ENCODE measurements around the gene FGF11.

The FGF11 gene

DNA sequence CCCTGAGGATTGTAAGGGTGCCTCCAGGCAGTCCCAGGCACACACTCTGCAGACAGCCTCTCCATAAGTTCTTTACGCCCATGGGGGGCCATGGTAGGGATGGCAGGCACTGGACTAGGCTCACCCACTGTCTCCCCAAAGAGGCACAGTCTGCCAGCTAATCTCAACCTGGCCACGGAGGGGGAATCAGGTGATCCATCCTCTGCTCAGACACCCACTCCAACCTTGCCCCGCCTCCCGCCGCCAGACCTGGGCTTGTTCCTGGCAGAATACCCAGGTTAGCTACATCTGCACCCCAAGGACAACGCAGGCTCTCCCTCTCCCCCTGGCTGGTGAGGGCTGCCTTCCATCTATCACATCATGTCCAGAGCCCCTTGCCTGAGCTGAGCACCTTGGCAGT is 30.4 kb upstream of the FGF11 start:
- DNase-seq: no peak

DNA sequence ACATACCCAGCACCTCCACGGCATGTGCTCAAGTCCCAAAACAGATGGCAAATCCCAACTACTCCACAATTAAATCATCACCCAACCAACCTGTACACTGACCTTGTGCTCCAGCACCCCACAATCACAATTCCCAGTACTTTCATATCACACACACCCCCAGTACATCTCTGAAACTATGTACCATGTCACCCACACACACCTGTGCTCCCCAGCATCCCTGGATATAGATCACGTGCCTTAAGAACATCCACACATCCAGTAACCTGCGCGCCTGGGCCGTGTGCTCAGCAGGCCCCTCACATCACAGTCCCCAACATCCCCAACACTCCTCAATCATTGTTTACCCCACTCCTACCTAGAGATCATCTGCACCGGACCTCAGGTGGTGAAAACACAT is 29.6 kb upstream of the FGF11 start:
- DNase-seq: no peak

DNA sequence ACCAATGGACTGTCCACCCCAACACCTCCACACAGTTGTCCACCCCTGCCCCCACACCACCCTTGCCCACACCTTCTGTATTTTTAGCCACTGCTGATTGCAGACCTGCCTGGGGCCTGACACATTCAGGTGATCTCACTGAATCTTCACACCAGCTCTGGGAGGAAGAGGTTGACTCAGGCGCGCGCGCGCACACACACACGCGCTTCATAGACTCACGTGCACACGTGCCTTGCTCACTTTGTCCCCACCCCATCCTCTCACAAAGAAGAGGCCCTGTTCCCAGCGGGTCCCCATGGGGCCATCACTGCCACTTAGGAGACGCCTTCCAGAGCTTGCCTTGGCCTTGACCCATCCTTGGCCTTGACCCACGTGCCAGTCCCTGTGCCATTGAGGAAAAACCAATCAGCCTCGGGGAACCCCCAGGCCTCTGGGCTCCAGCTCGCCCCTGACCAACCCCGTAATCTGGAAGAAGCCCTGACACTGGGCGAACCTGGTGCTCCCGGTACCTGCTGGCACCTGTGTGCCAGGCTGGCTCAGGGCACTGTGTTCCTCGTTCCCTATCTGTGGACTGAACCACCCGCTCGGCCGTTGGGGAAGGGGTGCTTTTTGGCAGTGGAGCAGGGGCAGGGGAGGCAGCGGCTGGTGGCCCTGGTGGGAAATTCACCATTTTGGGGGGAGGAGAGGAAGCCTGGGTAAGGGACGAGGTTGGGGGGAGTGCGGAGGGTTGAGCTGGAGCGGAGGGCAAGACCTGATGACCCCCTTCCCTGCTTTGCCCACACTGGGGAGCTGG is 28.5 kb upstream of the FGF11 start:
- no peak for DNase-seq

DNA sequence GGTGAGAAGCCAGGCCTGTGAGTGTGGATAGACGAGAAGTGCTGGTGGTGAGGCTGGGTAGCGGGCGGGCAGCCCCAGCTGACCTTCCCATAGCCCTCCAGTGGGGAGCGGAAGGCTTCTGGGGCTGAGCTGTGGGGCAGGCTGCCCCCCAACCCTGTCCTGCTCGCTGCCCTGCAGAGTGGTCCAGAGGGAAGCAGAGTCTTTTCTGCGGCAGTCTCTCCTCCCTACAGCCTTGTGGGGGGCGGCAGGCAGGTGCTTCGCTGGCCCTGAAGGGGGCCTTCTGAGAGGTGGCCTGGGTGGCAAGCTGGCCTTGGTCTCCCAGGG is 27.9 kb upstream of the FGF11 start:
- no peak for DNase-seq

DNA sequence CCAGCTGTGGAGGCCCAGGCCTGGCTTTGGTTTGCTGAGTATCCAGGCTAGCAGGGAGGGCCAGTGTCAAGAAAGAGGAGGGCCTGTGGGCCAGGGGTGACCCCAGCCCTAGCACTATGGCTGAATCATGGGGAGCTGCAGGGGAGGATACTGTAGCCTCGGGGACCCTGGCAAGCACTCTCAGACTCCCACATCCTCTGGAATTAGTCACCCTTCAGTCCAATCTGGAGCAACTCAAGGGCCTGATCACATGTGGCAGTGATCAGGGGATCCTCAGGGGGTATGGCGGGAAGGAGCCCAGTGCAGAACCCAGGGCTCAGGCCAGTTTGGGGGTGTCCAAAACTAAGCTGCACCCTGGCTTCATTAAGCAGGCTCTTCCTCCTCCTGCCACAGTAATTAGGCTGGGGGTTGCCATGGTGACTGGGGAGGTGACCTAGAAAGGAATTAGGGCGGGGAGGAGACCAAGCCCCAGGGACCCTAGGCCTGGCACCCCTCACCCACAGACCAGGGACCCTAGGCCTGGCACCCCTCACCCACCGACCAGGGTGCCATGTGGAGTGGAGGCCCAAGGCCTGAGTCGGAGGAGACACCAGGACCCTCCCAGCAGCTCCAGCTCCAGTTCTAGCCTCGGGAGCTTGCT is 25.8 kb upstream of the FGF11 start:
- no peak for DNase-seq

DNA sequence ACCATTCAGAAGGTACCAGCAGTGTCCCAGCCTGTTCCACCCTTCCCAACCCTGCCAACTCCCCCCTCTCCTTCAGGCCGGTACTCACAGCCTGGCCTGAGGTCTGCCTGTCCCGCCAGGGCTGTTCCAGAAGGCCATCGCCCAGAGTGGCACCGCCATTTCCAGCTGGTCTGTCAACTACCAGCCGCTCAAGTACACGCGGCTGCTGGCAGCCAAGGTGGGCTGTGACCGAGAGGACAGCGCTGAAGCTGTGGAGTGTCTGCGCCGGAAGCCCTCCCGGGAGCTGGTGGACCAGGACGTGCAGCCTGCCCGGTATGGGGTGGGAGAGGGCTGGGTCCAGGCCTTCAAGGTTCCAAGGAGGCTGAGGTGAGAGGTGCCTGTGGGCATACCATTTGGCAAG is 24.5 kb upstream of the FGF11 start:
- DNase-seq: no peak

DNA sequence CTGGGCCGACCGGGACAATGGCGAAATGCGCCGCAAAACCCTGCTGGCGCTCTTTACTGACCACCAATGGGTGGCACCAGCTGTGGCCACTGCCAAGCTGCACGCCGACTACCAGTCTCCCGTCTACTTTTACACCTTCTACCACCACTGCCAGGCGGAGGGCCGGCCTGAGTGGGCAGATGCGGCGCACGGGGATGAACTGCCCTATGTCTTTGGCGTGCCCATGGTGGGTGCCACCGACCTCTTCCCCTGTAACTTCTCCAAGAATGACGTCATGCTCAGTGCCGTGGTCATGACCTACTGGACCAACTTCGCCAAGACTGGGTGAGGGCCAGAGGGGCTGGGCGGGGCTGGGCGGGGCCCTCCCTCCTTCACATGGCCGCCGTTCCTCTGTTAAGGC is 23.5 kb upstream of the FGF11 start:
- no peak for DNase-seq

DNA sequence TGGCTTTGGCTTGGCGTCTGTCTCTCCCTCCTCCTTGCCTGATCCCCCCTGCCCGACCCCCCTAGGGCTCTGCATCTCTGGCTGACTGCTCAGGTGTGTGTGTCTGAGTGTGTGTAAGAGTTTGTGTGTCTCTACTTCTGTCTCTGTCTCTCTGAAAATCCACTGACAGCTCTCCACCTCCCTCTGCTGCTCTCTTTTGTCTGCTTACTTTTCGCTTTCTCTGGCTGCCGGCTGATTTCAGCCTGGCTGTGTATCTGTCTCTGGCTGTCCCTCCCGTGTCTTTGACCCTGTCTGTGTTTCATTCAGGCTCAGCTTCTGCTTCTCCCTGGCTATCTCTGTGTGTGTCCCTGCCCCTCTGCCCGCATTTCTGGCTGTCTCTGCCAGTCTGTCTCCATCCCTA is 23.0 kb upstream of the FGF11 start:
- no peak for DNase-seq

DNA sequence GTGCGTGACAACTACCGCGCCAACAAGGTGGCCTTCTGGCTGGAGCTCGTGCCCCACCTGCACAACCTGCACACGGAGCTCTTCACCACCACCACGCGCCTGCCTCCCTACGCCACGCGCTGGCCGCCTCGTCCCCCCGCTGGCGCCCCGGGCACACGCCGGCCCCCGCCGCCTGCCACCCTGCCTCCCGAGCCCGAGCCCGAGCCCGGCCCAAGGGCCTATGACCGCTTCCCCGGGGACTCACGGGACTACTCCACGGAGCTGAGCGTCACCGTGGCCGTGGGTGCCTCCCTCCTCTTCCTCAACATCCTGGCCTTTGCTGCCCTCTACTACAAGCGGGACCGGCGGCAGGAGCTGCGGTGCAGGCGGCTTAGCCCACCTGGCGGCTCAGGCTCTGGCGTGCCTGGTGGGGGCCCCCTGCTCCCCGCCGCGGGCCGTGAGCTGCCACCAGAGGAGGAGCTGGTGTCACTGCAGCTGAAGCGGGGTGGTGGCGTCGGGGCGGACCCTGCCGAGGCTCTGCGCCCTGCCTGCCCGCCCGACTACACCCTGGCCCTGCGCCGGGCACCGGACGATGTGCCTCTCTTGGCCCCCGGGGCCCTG is 22.2 kb upstream of the FGF11 start:
- DNase-seq: no peak

DNA sequence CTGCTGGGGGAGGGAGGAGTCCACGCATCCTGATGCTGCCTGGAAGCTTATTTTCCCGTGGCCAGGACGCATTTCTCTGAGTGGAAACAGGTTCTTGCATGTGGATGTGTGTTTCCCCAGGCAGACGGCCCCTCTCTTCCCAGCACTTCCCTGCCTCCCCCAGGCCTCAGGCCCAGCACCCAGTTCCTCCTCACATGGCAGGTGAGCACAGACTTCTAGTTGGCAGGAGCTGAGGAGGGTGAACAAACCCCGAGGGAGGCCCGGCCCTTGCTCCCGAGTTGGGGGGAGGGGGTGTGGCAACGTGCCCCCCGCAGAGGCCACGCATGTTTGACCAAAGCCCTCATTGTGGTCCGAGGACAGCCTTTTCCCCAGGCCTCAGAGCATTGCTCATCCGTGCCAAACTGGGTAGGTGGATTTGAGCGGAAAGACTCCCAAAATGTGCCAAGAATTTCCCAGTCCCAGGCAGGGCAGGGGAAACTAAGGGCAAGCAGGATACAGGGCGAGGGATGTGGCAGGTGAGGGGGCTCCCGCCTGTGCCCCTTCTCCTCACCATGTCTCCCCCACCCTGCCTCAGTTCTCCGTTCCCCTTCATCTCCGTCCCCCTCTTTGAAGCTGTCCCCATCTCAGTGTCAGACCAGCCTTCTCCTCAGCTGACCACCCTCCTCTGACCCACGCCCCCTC is 20.7 kb upstream of the FGF11 start:
- no peak for DNase-seq

DNA sequence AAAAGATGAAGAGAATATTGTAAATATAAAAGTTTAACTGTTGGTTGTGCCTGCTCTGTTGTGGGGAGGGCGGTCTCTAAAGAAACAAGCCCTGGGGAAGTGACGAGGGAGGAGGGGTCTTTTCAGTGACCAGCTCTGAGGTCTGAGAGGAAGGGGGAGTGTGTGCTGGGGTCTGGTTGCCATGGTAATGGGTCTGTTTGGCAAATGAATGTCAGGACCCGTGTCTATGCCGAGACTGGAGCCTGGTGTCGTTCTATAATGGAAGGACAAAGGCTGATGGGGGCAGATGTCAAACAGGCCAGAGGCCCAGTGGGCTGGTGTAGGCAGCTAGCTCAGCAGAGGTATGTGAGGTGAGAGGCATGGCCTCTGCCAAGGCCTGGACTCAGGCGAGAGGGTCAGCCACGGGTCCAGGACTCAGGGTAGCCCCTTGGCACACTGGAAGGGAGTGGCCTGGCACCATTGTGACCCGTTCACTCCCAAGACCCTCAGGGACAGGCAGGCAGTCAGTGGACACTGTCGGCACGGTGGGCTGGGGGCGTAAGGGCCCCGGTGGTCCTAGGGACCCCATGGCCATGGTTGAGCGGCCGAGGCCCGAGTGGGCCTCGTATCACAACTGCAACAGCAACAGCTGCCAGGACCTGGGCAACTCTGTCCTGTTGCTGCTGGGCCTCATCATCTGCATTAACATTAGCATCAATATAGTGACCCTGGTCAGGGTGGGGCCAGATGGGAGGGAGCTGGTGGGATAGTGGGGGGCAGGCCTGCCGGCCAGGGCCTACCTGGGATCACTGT is 19.3 kb upstream of the FGF11 start, which contains the start of gene SPEM1:
SPEM1 (plus strand) TSS at position 506 of the 792 bp plus-strand sequence; CDS start at position 567, 61 bp downstream.
- no peak for DNase-seq

DNA sequence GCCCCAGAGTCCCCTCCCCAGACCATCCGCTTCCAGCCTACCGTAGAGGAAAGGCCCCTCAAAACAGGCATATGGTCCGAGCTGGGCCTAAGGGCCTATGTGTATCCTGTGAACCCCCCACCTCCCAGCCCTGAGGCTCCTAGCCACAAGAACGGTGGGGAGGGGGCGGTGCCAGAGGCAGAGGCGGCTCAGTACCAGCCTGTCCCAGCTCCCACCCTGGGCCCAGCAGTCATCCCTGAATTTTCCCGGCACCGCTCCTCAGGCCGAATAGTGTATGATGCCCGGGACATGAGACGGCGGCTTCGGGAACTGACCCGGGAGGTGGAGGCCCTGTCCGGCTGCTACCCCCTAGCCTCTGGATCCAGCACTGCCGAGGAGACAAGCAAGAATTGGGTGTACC is 18.1 kb upstream of the FGF11 start:
- DNase-seq: no peak

DNA sequence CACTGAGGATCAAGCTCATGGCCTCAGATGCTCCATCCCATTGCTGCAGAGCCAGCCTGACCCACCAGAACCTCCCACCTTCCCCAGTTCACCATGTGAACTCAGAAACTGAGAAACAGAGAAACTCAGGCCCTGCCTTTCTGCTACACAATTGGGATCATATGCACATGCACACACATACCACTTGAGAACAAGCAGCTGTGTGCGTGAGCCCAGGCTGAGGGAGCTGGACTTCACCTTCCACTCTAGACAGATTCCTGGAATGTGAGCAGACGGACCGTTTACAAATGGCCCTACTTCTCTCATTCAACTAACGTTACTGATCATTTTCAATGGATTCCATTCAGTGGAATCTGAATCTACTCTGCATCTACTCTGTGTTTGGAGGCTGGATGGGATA is 15.6 kb upstream of the FGF11 start:
- no peak for DNase-seq

DNA sequence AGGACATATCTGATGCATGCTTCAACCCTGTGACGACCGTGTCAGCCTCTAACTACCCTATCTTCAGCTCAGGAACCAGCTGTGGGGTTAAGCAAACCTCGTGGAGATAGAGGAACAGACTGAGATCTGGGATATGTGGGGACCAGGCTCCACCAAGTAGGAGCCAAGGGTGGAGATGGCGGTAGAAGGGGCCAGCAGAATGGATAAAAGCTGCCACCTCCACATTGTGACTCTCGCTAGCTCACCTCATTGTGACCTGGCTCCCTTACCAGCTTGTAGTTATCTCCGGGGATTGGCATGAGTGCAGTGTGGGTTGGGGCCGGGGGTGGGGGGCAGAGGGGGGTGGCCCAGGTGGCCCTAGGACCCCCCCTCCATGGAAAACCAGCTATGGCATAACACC is 14.0 kb upstream of the FGF11 start, which contains the start of gene SPEM2:
SPEM2 (plus strand) TSS at position 301 of the 400 bp plus-strand sequence; CDS start at position 374, 73 bp downstream.
- DNase-seq: no peak

DNA sequence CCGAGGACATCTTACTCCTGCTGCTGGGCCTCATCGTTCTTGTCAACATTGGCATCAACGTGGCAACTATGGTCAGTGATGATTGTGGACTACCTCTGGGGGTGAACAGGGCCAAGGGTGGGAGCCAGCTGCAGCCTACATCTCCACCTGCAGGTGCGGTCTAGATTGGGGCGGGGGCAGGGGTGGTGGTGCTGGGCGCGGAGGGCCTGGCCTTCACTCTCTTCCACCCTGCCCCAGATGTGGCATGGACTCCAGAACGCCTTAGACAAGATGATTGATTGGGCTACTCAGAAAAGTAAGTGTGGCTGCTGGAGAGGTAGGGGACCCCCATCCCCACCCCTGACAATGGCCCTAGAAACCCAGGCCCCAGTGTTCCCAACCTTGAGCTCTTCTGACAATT is 13.6 kb upstream of the FGF11 start:
- no peak for DNase-seq

DNA sequence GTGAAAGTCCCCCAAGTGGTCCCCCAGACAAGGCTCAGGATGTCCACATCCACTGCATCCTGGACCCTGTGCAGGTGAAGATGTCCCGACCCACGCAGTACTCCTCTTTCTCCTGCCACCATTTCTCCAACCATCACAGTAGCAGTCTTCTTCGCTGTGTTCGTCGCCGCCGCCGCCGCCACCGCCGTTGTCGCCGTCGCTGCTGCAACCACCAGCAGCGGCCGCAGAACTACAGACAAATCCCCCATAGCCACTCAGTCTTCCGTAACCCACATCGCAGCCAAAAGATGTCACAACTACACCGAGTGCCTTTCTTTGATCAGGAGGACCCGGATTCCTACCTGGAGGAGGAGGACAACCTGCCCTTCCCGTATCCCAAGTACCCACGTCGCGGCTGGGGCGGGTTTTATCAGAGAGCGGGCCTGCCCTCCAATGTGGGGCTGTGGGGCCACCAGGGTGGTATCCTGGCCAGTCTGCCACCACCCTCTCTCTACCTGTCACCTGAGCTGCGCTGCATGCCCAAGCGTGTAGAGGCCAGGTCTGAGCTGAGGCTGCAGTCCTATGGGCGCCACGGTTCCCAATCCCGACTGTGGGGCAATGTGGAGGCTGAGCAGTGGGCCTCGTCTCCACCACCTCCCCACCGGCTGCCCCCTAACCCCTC is 13.0 kb upstream of the FGF11 start:
- no peak for DNase-seq

DNA sequence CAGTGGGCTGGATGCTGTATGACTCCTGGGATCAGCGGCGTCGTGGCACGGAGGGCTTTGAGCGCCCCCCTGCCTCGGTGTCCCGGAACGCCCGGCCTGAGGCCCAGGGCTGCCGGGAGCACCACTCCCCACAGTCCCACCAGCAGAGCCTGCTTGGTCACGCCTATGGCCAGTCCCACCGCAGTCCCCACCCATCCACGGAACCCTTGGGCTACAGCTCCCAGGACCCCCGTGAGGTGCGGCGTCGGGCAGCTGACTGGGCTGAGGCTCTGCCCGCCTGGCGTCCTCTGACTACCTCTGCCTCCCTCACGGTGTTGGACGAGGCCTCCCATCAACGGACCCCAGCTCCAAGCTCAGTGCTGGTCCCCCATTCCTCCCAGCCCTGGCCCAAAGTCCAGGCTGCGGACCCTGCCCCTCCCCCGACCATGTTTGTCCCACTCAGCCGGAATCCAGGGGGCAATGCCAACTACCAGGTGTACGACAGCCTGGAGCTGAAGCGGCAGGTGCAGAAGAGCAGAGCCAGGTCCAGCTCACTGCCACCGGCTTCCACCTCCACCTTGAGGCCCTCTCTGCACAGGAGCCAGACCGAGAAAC is 12.3 kb upstream of the FGF11 start:
- no peak for DNase-seq

DNA sequence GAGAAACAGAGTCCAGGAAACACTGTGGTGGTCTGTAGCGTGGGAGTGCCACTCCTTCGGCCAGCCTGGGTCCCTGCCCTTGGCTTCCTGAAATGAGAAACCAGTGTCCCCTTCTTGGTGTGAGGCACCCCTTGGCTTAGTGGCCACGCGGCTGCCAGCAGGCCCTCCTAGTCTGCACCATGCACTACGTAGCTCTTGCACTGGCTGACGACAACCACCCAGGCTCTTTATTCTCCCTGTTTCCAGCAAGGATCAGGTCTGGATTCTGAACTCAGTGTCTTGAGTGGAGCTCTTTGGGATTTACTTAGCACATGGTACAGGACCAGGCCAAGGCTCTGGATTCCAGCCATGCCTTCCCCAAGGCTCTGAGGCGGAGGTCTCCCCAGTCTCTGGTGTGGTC is 11.8 kb upstream of the FGF11 start:
- DNase-seq: no peak

DNA sequence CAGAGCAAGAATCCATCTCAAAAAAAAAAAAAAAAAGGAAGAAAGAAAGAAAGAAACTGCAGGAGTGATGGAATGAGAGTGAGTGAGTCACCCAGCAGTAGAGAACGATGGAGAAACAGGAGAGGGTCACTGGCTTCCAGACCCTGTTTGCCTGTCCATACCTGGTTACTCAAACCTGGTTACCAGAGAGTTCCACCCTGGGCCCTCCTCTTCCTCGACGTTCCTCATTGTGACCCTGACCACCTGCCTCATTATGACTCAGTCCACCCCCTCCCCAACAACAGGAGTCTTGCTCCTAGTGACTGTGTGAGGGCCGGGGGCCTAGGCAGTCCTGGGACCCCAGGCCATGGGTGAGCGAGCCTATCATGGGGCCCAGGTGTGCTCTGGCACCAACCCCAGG is 10.8 kb upstream of the FGF11 start, which contains the start of gene SPEM3:
SPEM3 (plus strand) TSS at position 301 of the 400 bp plus-strand sequence; CDS start at position 347, 46 bp downstream.
- DNase-seq: no peak

DNA sequence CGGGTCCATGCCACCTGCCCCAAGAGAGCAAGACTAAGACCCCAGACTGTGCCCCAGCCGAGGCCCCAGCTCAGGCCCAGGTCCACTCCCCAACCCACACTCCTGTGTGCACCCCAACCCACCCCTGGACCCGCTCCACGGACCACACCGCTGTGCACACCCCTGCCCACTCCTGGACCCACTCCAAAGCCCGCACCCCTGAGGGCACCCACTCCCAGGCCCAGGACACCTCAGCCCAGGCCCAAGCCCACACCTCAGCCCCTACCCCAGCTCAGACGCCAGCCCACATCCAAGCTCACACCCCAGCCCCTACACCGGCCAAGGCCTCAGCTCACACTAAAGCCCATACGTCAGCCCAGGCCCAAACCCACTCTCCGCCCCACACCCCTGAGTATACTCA is 9.6 kb upstream of the FGF11 start:
- no peak for DNase-seq

DNA sequence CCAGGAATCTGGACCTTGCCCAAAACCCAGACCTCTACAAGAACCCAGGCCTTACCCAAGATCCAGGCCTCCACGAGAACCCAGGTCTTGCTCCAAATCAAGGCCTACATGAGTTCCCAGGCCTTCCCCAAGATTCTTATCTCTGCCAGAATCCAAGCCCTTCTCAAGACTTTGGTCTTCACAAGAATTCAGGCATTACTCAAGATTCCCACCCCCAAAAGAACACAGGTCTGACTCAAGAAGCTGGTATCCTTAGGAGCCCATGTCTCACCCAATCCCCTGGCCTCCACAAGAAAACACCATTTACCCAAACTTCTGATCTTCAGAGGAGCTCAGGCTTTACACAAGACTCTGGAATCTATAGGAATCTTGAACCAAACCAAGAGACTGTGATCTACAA is 8.1 kb upstream of the FGF11 start:
- DNase-seq: no peak

DNA sequence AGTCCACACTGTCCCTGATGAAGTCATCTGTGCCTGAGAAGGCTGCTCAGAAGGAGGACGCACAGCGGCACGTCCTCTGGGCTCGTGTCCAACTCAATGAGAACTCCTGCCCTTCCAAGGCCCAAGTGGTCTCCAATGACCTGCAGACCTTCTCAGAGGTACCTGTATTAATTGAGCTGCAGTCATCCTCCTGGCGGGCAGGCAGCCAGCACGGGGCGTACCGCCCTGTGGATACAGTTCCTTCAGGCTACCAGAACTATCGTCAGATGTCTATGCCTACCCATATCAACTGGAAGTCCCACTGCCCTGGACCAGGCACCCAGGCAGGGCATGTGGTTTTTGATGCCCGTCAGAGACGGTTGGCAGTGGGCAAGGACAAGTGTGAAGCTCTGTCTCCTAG is 7.0 kb upstream of the FGF11 start:
- no peak for DNase-seq
